ES-I3 (cell line): ENCODE measurements around the gene NPR2.

ENCODE experiments used
- H3K36me3 ChIP-seq: 2 replicates; pipeline ENCODE4 v1.6.1; 2013; ENCODE audit warnings: mild to moderate bottlenecking, low read length, control low read depth, moderate library complexity; ENCODE audit not compliant: insufficient read depth
- H3K4me1 ChIP-seq: 2 replicates; pipeline ENCODE4 v1.6.1; 2013; ENCODE audit warnings: mild to moderate bottlenecking, control low read depth, low read length; ENCODE audit not compliant: insufficient read depth
- H3K9ac ChIP-seq: 2 replicates; pipeline ENCODE4 v1.6.1; 2013; ENCODE audit warnings: low read depth, mild to moderate bottlenecking, low read length, moderate library complexity
- H3K9me3 ChIP-seq: 2 replicates; pipeline ENCODE4 v1.6.1; 2013; ENCODE audit warnings: mild to moderate bottlenecking, low read length, moderate library complexity; ENCODE audit not compliant: control insufficient read depth, insufficient read depth

NPR2 gene

GRCh38 chr9:35820076-35820475 is 28.7 kb downstream of the NPR2 start:
- peaks cover 13% of the 10 kb centered on the region for H3K4me1 ChIP-seq
- H3K36me3 ChIP-seq = no peaks in the 10 kb centered on the region
- H3K9ac ChIP-seq = no peak overlapping the region
- H3K9me3 ChIP-seq = no peaks in the 10 kb centered on the region

- Histone ChIP-seq H3K36me3 (no peaks in the 10 kb centered on the region), H3K9me3 (no peaks in the 10 kb centered on the region), H3K9ac (no peak overlapping the region), H3K4me1 (peaks cover 13% of the 10 kb centered on the region)
These were observed 31.5 kb downstream of the NPR2 start for GRCh38 chr9:35822926-35823325.

- Histone ChIP-seq H3K9me3 (no peaks in the 10 kb centered on the region), H3K9ac (no peak overlapping the region), H3K4me1 (peaks cover 13% of the 10 kb centered on the region), H3K36me3 (no peaks in the 10 kb centered on the region)
These were observed 34.8 kb downstream of the NPR2 start for GRCh38 chr9:35826071-35826701.

- Histone ChIP-seq H3K36me3 (no peaks in the 10 kb centered on the region), H3K9me3 (no peaks in the 10 kb centered on the region), H3K4me1 (peaks cover 13% of the 10 kb centered on the region), H3K9ac (no peak overlapping the region)
These were observed 36.1 kb downstream of the NPR2 start for GRCh38 chr9:35827486-35827885.

- Histone ChIP-seq H3K9ac (peak within 1 kb of the TSS; percentile 71; the same call in 1 of the 2 replicates), H3K9me3 (no peaks in the 10 kb centered on the region), H3K4me1 (0 out of 2 replicates have a peak, but pooled peaks cover 5% of the 10 kb centered on the region), H3K36me3 (no peaks in the 10 kb centered on the region)
These were observed 37.3 kb downstream of the NPR2 start, which contains the start of gene FAM221B for GRCh38 chr9:35828716-35829083. Gene FAM221B (minus strand): TSS chr9:35828732. CDS start chr9:35826161, 2,571 bp downstream.

GRCh38 chr9:35829084-35829763 is 37.8 kb downstream of the NPR2 start, which contains the start of gene TMEM8B:
Gene TMEM8B (plus strand): TSS chr9:35829228. CDS start chr9:35829448, 220 bp downstream.
- Histone ChIP-seq H3K9ac (peak within 1 kb of the TSS; percentile 71; the same call in 1 of the 2 replicates), H3K9me3 (no peaks in the 10 kb centered on the region), H3K4me1 (0 out of 2 replicates have a peak, but pooled peaks cover 2% of the 10 kb centered on the region), H3K36me3 (no peaks in the 10 kb centered on the region)

GRCh38 chr9:35829764-35830096 is 38.3 kb downstream of the NPR2 start:
- H3K4me1 ChIP-seq = no peaks in the 10 kb centered on the region
- no peaks in the 10 kb centered on the region for H3K9me3 ChIP-seq
- peak overlapping the region; percentile 71; the same call in 1 of the 2 replicates for H3K9ac ChIP-seq
- no peaks in the 10 kb centered on the region for H3K36me3 ChIP-seq

- H3K4me1 ChIP-seq = no peaks in the 10 kb centered on the region
- no peak overlapping the region for H3K9ac ChIP-seq
- H3K9me3 ChIP-seq = no peaks in the 10 kb centered on the region
- H3K36me3 ChIP-seq = no peaks in the 10 kb centered on the region
These were observed 39.6 kb downstream of the NPR2 start for GRCh38 chr9:35831040-35831439.

GRCh38 chr9:35832814-35833213 is 41.4 kb downstream of the NPR2 start:
- Histone ChIP-seq H3K4me1 (no peaks in the 10 kb centered on the region), H3K9ac (no peak overlapping the region), H3K9me3 (no peaks in the 10 kb centered on the region), H3K36me3 (no peaks in the 10 kb centered on the region)

GRCh38 chr9:35834260-35835215 is 43.1 kb downstream of the NPR2 start:
- H3K4me1 ChIP-seq = no peaks in the 10 kb centered on the region
- no peaks in the 10 kb centered on the region for H3K9me3 ChIP-seq
- no peaks in the 10 kb centered on the region for H3K36me3 ChIP-seq
- no peak overlapping the region for H3K9ac ChIP-seq

GRCh38 chr9:35835216-35835632 is 43.8 kb downstream of the NPR2 start:
- Histone ChIP-seq H3K4me1 (no peaks in the 10 kb centered on the region), H3K9me3 (no peaks in the 10 kb centered on the region), H3K36me3 (no peaks in the 10 kb centered on the region), H3K9ac (no peak overlapping the region)

GRCh38 chr9:35835766-35836165 is 44.4 kb downstream of the NPR2 start:
- Histone ChIP-seq H3K9me3 (no peaks in the 10 kb centered on the region), H3K9ac (no peak overlapping the region), H3K36me3 (no peaks in the 10 kb centered on the region), H3K4me1 (no peaks in the 10 kb centered on the region)

- Histone ChIP-seq H3K36me3 (no peaks in the 10 kb centered on the region), H3K9ac (no peak overlapping the region), H3K9me3 (no peaks in the 10 kb centered on the region), H3K4me1 (no peaks in the 10 kb centered on the region)
These were observed 45.2 kb downstream of the NPR2 start for GRCh38 chr9:35836595-35836994.

- H3K4me1 ChIP-seq = peaks cover 14% of the 10 kb centered on the region
- H3K36me3 ChIP-seq = no peaks in the 10 kb centered on the region
- no peaks in the 10 kb centered on the region for H3K9me3 ChIP-seq
- H3K9ac ChIP-seq = no peak overlapping the region
These were observed 48.5 kb downstream of the NPR2 start for GRCh38 chr9:35839926-35840325.
